Breast epithelium (tissue), 4 donors: ENCODE data around the gene SPTBN2. TPM values are rescaled to one million over a fixed set of nuclear protein-coding genes. Genes with fewer than 3 reads are reported as not detected.

Experiments used
- DNase-seq, 2 donors: peaks; one replicate each; pipeline ENCODE4 v3.0.0-alpha.2; 2019; ENCODE audit warnings: low spot score in 2 of 2
- H3K27ac ChIP-seq, 2 donors: fragments of 200-600 bp; sonication (generic) in 1 of 2; one replicate each; pipeline ENCODE4 v1.5.1; 2016 to 2019; ENCODE audit warnings: mild to moderate bottlenecking in 1 of 2
- H3K27me3 ChIP-seq, 2 donors: fragments of 200-600 bp; sonication (generic) in 1 of 2; one replicate each; pipeline versions ENCODE4 v1.5.1 to v1.6.0; 2017 to 2019; ENCODE audit warnings: control low read depth in 1 of 2, mild to moderate bottlenecking in 1 of 2
- H3K36me3 ChIP-seq: fragments of 200-600 bp; one replicate; pipeline ENCODE4 v1.5.1; 2019
- H3K4me1 ChIP-seq, 2 donors: fragments of 200-600 bp; sonication (generic); one replicate each; pipeline ENCODE4 v1.5.1; 2016 to 2019; ENCODE audit warnings: control low read depth in 1 of 2
- H3K4me3 ChIP-seq, 3 donors: fragments of 200-600 bp; sonication (generic); 1 replicate in 2 of 3; 2 replicates in 1 of 3; pipeline ENCODE4 v1.5.1; 2016 to 2019; ENCODE audit warnings: mild to moderate bottlenecking in 3 of 3, moderate library complexity in 2 of 3
- H3K9me3 ChIP-seq, 2 donors: fragments of 200-600 bp; sonication (generic) in 1 of 2; one replicate each; pipeline ENCODE4 v1.5.1; 2016 to 2019; ENCODE audit warnings: control low read depth in 1 of 2
- POLR2A ChIP-seq: fragments of 450-650 bp; IDR thresholded peaks from one replicate; pipeline ENCODE4 v1.6.1; 2016; ENCODE audit warnings: antibody characterized with exemption, mild to moderate bottlenecking, moderate library complexity
- POLR2AphosphoS5 ChIP-seq, 3 donors: sonication (generic); formaldehyde crosslinking; IDR thresholded peaks; one replicate each; pipeline ENCODE4 v1.6.1; 2017; ENCODE audit warnings: antibody characterized with exemption in 3 of 3
- intact Hi-C: fragments of 100-400 bp; cut with DNase I; formaldehyde crosslinking; loops from one replicate; pipeline ENCODE4 v1.15.1; 2023; ENCODE audit warnings: low total_unique reads
- total RNA-seq, 3 donors: library from RNA; depleted of rRNA; stranded (reverse); fragments of >200 nt; gene quantifications; one replicate each; pipeline ENCODE4 v1.1.0, GENCODE V29; 2016
- TF ChIP-seq, protein P1 (sequence below), 3 donors: fragments of 450-650 bp; IDR thresholded peaks; one replicate each; pipeline ENCODE4 v1.5.1; 2016 to 2017; ENCODE audit warnings: antibody characterized with exemption in 3 of 3, mild to moderate bottlenecking in 3 of 3, moderate library complexity in 3 of 3

SPTBN2 gene
- total RNA-seq, 3 donors from 2014 or later = 1.1 to 28.7 (median 27.2) TPM

DNA sequence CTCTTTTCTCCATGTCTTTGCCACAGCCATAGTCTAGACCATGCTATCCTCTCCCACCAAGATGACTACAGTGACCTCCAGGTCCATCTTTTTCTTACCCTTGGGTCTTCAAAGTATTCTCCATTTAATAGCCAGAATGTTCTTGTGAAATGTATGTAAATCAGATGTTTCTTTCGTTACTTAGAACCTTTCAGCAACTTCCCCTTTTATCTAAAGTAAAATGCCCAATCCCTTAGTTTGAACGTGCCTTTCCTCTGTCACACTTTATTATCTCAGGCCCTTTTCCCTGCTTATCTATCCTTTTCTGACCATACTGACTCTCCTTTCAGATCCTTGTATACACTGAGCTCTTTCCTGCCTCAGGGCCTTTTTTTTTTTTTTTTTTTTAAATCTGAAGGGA, 69.3 kb downstream of the SPTBN2 start:
- Histone ChIP-seq H3K27me3 (no peaks in the 10 kb centered on the region), H3K4me1 (no peaks in the 10 kb centered on the region), H3K4me3 (no peak overlapping the region), H3K27ac (no peak overlapping the region), H3K36me3 (peaks cover 3% of the 10 kb centered on the region), H3K9me3 (no peaks in the 10 kb centered on the region)
- DNase-seq = no peak
- TF ChIP-seq POLR2A (no peak), POLR2AphosphoS5 (IDR thresholded peaks at IDR 0.05) (no peak)
- TF ChIP-seq, protein P1, sequence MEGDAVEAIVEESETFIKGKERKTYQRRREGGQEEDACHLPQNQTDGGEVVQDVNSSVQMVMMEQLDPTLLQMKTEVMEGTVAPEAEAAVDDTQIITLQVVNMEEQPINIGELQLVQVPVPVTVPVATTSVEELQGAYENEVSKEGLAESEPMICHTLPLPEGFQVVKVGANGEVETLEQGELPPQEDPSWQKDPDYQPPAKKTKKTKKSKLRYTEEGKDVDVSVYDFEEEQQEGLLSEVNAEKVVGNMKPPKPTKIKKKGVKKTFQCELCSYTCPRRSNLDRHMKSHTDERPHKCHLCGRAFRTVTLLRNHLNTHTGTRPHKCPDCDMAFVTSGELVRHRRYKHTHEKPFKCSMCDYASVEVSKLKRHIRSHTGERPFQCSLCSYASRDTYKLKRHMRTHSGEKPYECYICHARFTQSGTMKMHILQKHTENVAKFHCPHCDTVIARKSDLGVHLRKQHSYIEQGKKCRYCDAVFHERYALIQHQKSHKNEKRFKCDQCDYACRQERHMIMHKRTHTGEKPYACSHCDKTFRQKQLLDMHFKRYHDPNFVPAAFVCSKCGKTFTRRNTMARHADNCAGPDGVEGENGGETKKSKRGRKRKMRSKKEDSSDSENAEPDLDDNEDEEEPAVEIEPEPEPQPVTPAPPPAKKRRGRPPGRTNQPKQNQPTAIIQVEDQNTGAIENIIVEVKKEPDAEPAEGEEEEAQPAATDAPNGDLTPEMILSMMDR (IDR thresholded peaks at IDR 0.05) = no peak
- intact Hi-C loops = no loop called here

DNA sequence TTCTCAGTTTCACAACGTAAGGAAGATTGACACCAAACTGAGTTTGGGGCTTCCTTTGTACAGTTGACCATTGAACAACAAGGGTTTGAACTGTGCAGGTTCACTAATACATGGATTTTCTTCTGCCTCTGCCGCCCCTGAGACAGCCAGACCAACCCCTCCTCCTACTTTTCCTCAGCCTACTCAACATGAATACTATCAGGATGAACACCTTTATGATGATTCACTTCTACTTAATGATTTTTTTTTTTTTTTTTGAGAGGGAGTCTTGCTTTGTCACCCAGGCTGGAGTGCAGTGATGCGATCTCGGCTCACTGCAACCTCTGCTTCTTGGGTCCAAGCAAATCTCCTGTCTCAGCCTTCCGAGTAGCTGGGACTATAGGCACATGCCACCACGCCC, 75.9 kb downstream of the SPTBN2 start:
- H3K36me3 ChIP-seq = no peaks in the 10 kb centered on the region
- intact Hi-C loops = no loop called here

DNA sequence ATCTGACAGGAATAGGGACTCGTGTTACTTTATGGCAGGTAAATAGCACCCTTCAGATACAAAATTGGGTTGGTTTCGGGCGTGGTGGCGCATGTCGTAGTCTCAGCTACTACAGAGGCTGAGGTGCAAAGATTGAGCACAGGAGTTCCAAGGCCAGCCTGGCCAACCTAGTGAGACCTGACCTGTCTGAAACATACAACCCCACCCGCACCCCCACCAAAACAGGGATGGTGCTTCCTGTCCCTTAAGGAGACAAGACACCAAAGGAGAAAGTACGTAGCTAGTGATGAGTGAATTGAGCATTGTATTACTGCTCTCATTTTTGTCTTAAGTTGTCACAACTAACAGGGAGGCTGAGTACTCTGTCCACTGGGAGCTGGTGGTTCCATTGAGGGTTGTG, 76.4 kb downstream of the SPTBN2 start:
- intact Hi-C loops = no loop called here

More for the DNA sequence above, 75.9 kb downstream of the SPTBN2 start:
- DNase-seq = no peak
- no peak overlapping the region for H3K4me3 ChIP-seq
- H3K9me3 ChIP-seq = no peaks in the 10 kb centered on the region
- H3K4me1 ChIP-seq = no peaks in the 10 kb centered on the region
- no peak overlapping the region for H3K27ac ChIP-seq
- no peaks in the 10 kb centered on the region for H3K27me3 ChIP-seq
- TF ChIP-seq, protein P1 (IDR thresholded peaks at IDR 0.05) = no peak
- no peak for TF ChIP-seq POLR2A
- TF ChIP-seq POLR2AphosphoS5 (IDR thresholded peaks at IDR 0.05) = no peak

DNA sequence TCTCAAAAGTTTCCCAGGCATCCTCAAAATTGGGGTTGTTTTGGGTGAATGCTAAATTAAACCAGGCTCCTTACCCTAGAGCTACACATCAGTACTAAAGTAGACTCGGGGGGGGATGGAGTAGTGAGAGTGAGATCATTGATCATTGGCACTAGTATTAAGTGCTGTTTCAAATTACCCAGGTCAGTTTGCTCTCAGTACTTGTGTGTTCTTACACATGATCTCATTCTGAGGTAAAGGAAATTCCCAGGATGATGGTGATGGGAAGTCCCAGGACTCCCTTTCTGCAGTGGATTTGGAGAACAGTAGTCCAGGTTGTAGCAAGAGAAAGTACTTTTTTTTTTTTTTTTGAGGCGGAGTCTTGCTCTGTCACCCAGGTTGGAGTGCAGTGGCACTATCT, 78.0 kb downstream of the SPTBN2 start:
- DNase-seq = no peak
- H3K27me3 ChIP-seq = no peaks in the 10 kb centered on the region
- intact Hi-C loops = no loop called here
- no peak overlapping the region for H3K4me3 ChIP-seq
- no peak overlapping the region for H3K27ac ChIP-seq
- no peak for TF ChIP-seq POLR2A
- no peak for TF ChIP-seq POLR2AphosphoS5 (IDR thresholded peaks at IDR 0.05)
- TF ChIP-seq, protein P1 (IDR thresholded peaks at IDR 0.05) = no peak
- H3K4me1 ChIP-seq = no peaks in the 10 kb centered on the region
- H3K36me3 ChIP-seq = no peaks in the 10 kb centered on the region
- H3K9me3 ChIP-seq = no peaks in the 10 kb centered on the region

More for the DNA sequence above, 76.4 kb downstream of the SPTBN2 start:
- no peak for DNase-seq
- TF ChIP-seq, protein P1 (IDR thresholded peaks at IDR 0.05) = no peak
- TF ChIP-seq POLR2AphosphoS5 (IDR thresholded peaks at IDR 0.05) (no peak), POLR2A (no peak)
- Histone ChIP-seq H3K9me3 (no peaks in the 10 kb centered on the region), H3K4me3 (no peak overlapping the region), H3K36me3 (no peaks in the 10 kb centered on the region), H3K4me1 (no peaks in the 10 kb centered on the region), H3K27ac (no peak overlapping the region), H3K27me3 (no peaks in the 10 kb centered on the region)

DNA sequence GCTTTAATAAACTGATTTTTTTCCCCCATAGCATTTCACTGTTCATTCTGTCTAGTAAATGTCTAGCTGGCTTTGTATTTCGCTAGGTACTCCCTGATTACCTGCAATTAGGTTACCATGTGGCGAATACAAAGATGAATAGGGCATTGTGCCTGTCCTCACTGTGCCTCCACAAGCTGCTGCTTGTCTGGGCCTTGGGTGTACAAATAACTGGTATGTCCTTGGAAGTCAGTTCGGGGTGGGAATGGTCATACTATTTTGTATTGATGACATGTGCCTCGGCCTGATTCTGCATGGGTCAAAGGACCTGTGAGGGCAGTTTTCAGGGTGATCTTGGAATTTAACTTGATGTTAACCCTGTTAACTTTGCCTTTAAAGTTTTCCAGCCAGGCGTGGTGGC, 79.1 kb downstream of the SPTBN2 start:
- no peak for DNase-seq
- H3K4me1 ChIP-seq = peaks cover 2% of the 10 kb centered on the region in 2 donors
- H3K9me3 ChIP-seq = no peaks in the 10 kb centered on the region
- no peaks in the 10 kb centered on the region for H3K36me3 ChIP-seq
- no peak for TF ChIP-seq POLR2AphosphoS5 (IDR thresholded peaks at IDR 0.05)
- intact Hi-C loops = loop anchor here (10.0 kb wide), 1 partner anchor 365 kb away; the partner anchor contains the start of gene YIF1A
- no peak overlapping the region for H3K27ac ChIP-seq
- H3K27me3 ChIP-seq = no peaks in the 10 kb centered on the region
- H3K4me3 ChIP-seq = no peak overlapping the region

DNA sequence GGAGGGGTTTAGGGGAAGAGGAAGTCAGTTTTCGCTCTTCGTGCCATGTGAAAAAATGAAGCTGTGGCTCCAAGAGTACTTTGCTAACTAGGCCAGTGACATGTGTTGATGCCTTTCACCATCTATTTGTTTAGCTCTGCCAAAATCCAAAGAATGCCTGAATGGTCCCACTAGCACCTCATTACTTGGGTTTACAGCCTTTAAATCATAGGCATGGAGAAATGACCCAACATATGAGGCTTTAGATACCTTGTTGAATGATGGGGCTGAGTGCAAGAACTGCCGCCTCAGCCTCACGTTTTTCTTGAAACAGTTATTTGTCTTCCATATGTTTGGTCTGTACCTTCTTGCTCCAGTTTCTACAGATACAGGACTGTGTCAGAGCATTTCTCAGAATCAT, 82.2 kb downstream of the SPTBN2 start:
- no peak overlapping the region for H3K4me3 ChIP-seq
- no peaks in the 10 kb centered on the region for H3K27me3 ChIP-seq
- TF ChIP-seq POLR2AphosphoS5 (IDR thresholded peaks at IDR 0.05) (no peak), POLR2A (no peak)
- TF ChIP-seq, protein P1 (IDR thresholded peaks at IDR 0.05) = no peak
- no peaks in the 10 kb centered on the region for H3K36me3 ChIP-seq
- peaks cover 7 to 33% of the 10 kb centered on the region in 2 donors for H3K4me1 ChIP-seq
- no peaks in the 10 kb centered on the region for H3K9me3 ChIP-seq
- intact Hi-C loops = loop anchor here (10.0 kb wide), 1 partner anchor 362 kb away; the partner anchor contains the start of gene YIF1A
- no peak for DNase-seq
- no peak overlapping the region for H3K27ac ChIP-seq
